Upper lobe of left lung (tissue), 6 donors: ENCODE results near the gene KIF6. TPM values are rescaled to one million over a fixed set of nuclear protein-coding genes. Genes with fewer than 3 reads are reported as not detected.

Experiments used
- ATAC-seq, 2 donors: fragments of 200-7000 bp; cut with Tn5 transposase; one replicate each; pipeline ENCODE4 v1.9.1; 2022; ENCODE audit warnings: mild to moderate bottlenecking in 2 of 2, moderate library complexity in 2 of 2; ENCODE audit not compliant: low FRiP score in 2 of 2
- DNase-seq, 2 donors: peaks; one replicate each; pipeline ENCODE4 v3.0.0-alpha.2; 2019 to 2020
- H3K27ac ChIP-seq, 4 donors: fragments of 200-600 bp; sonication (generic); one replicate each; pipeline ENCODE4 v1.5.1; 2016 to 2019
- H3K27me3 ChIP-seq, 4 donors: fragments of 200-600 bp; sonication (generic); one replicate each; pipeline ENCODE4 v1.5.1; 2017 to 2019
- H3K36me3 ChIP-seq, 4 donors: fragments of 200-600 bp; sonication (generic); one replicate each; pipeline ENCODE4 v1.5.1; 2016 to 2019
- H3K4me1 ChIP-seq, 4 donors: fragments of 200-600 bp; sonication (generic); one replicate each; pipeline ENCODE4 v1.5.1; 2018 to 2019
- H3K4me3 ChIP-seq, 4 donors: fragments of 200-600 bp; sonication (generic); one replicate each; pipeline ENCODE4 v1.5.1; 2017 to 2019; ENCODE audit warnings: mild to moderate bottlenecking in 2 of 4, moderate library complexity in 1 of 4
- H3K9me3 ChIP-seq, 4 donors: fragments of 200-600 bp; sonication (generic); one replicate each; pipeline ENCODE4 v1.5.1; 2018 to 2019
- EP300 ChIP-seq, 4 donors: sonication (generic); formaldehyde crosslinking; IDR thresholded peaks; one replicate each; pipeline ENCODE4 v1.5.1; 2017; ENCODE audit warnings: antibody characterized with exemption in 4 of 4, control low read depth in 2 of 4
- POLR2A ChIP-seq, 4 donors: fragments of 450-650 bp; IDR thresholded peaks; one replicate each; pipeline ENCODE4 v1.5.1; 2016 to 2017; ENCODE audit warnings: antibody characterized with exemption in 4 of 4, mild to moderate bottlenecking in 2 of 4
- POLR2AphosphoS5 ChIP-seq, 2 donors: sonication (generic); formaldehyde crosslinking; IDR thresholded peaks; one replicate each; pipeline ENCODE4 v1.5.1; 2017; ENCODE audit warnings: antibody characterized with exemption in 2 of 2
- WGBS, 2 donors: methylation state at CpG; one replicate each; pipeline ENCODE4 v1.1.5; 2017 to 2018; 5-methylcytosine and 5-hydroxymethylcytosine counted together
- total RNA-seq, 6 donors: library from RNA; depleted of rRNA in 4 of 6; stranded (reverse); fragments of >200 nt in 4 of 6; gene quantifications; one replicate each; pipeline versions ENCODE4 v1.1.0 to v1.2.1, GENCODE V29; 2016 to 2021
- TF ChIP-seq, protein P1 (sequence below), 6 experiments: fragments of 450-650 bp in 4 of 6; fragments of 200-600 bp in 2 of 6; sonication (generic) in 2 of 6; IDR thresholded peaks; one replicate each; pipeline ENCODE4 v1.5.1; 2016 to 2019; ENCODE audit warnings: antibody characterized with exemption in 6 of 6
- donor health status: DM: no; HTN: no; CAD: no; lungs with moderate emphysema.
- donor health status: DM: no; HTN: yes; CAD: no; lungs with severe emphysema.

Gene KIF6
- total RNA-seq, 6 donors from 2014 or later = 0.55 to 7.9 (median 1.5) TPM

DNA sequence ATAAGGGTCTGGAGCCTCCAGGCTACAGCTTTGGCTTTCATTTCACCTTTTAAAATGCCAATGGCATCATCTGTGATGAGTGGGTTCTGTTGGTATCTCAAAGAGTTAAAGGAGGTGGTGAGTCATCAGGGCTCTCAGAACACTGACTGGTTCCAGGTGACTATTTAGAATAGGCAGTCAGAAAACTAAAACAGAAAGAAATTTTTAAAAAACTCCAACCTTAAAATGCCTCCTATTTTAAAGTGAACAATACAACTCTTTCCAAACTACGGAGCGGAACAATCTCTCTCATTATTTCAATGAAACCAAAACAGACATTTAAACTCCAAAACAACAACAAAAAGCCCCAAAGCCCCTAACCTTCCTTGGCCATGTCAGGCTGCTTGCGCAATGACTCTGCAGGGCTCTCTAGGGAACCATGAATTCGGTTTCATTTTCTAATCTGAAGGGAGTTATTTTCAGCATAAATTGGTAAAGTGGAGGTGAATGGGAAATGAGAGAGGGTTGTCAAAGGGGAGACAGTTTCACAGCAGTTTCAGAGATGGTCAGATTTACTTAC, 194.9 kb downstream of the KIF6 start:
- DNase-seq (no peak), ATAC-seq (peak in 1 of 2 donors; percentile 40)
- H3K27ac ChIP-seq = no peak overlapping the region
- TF ChIP-seq POLR2A (IDR thresholded peaks at IDR 0.05) (no peak), EP300 (IDR thresholded peaks at IDR 0.05) (no peak), POLR2AphosphoS5 (IDR thresholded peaks at IDR 0.05) (no peak)
- TF ChIP-seq, protein P1, sequence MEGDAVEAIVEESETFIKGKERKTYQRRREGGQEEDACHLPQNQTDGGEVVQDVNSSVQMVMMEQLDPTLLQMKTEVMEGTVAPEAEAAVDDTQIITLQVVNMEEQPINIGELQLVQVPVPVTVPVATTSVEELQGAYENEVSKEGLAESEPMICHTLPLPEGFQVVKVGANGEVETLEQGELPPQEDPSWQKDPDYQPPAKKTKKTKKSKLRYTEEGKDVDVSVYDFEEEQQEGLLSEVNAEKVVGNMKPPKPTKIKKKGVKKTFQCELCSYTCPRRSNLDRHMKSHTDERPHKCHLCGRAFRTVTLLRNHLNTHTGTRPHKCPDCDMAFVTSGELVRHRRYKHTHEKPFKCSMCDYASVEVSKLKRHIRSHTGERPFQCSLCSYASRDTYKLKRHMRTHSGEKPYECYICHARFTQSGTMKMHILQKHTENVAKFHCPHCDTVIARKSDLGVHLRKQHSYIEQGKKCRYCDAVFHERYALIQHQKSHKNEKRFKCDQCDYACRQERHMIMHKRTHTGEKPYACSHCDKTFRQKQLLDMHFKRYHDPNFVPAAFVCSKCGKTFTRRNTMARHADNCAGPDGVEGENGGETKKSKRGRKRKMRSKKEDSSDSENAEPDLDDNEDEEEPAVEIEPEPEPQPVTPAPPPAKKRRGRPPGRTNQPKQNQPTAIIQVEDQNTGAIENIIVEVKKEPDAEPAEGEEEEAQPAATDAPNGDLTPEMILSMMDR (IDR thresholded peaks at IDR 0.05) = no peak
- H3K9me3 ChIP-seq = no peaks in the 10 kb centered on the region
- 38 to 43% methylated on average over 4 of the region's 4 CpGs for WGBS, 2 donors
- H3K27me3 ChIP-seq = no peaks in the 10 kb centered on the region
- H3K4me1 ChIP-seq = no peaks in the 10 kb centered on the region
- no peak overlapping the region for H3K4me3 ChIP-seq
- H3K36me3 ChIP-seq = no peaks in the 10 kb centered on the region

DNA sequence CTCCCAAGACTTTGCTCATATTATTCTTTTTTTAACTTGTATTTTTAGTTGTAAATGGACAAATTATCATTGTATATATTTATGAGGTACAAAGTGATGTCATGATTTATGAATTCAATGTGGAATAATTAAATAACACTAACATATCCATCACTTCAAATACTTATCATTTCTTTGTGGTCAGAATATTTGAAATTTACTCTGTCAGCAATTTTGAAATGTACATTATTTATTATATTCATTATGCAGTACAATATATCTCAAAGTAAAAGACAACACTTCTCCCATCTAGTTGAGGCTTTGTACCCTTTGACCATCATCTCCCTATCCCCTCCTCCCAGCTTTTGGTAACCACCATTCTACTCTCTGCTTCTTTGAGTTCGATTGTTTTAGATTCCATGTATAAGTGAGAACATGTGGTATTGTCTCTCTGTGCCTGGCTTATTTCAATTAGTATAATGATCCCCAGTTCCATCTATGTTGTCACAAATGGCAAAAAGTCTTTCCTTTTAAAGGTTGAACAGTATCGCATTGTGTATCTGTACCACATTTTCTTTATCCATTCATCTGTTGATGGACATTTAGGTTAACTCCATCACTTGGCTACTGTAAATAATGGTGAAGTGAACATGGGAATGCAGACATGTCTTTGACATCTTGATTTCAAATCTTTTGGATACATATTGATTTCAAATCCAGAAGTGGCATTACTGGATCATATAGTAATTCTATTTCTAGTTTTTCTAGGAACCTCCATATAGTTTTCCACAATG, 197.2 kb downstream of the KIF6 start:
- DNase-seq = no peak
- 75 to 83% methylated on average over 2 of the region's 2 CpGs for WGBS, 2 donors
- Histone ChIP-seq H3K4me3 (no peak overlapping the region), H3K27ac (no peak overlapping the region), H3K9me3 (no peaks in the 10 kb centered on the region), H3K4me1 (no peaks in the 10 kb centered on the region), H3K36me3 (no peaks in the 10 kb centered on the region), H3K27me3 (no peaks in the 10 kb centered on the region)
- TF ChIP-seq, protein P1 (IDR thresholded peaks at IDR 0.05) = no peak
- no peak for TF ChIP-seq POLR2AphosphoS5 (IDR thresholded peaks at IDR 0.05)
- TF ChIP-seq EP300 (IDR thresholded peaks at IDR 0.05) = no peak
- no peak for TF ChIP-seq POLR2A (IDR thresholded peaks at IDR 0.05)
- no peak for ATAC-seq

GRCh38 chr6:39524007-39524406, 201.2 kb downstream of the KIF6 start:
- ATAC-seq = no peak
- H3K27me3 ChIP-seq = no peaks in the 10 kb centered on the region
- no peak for DNase-seq
- H3K4me3 ChIP-seq = no peak overlapping the region
- 79 to 87% methylated on average over 2 of the region's 2 CpGs for WGBS, 2 donors
- H3K9me3 ChIP-seq = no peaks in the 10 kb centered on the region
- no peaks in the 10 kb centered on the region for H3K36me3 ChIP-seq
- TF ChIP-seq EP300 (IDR thresholded peaks at IDR 0.05) (no peak), POLR2AphosphoS5 (IDR thresholded peaks at IDR 0.05) (no peak), POLR2A (IDR thresholded peaks at IDR 0.05) (no peak)
- TF ChIP-seq, protein P1 (IDR thresholded peaks at IDR 0.05) = no peak
- H3K4me1 ChIP-seq = peaks cover 0 to 13% (median 3%) of the 10 kb centered on the region in 4 donors
- H3K27ac ChIP-seq = no peak overlapping the region

GRCh38 chr6:39521958-39522357, 203.2 kb downstream of the KIF6 start:
- H3K9me3 ChIP-seq = no peaks in the 10 kb centered on the region
- H3K27ac ChIP-seq = no peak overlapping the region
- DNase-seq (no peak), ATAC-seq (no peak)
- no peak overlapping the region for H3K4me3 ChIP-seq
- TF ChIP-seq, protein P1 (IDR thresholded peaks at IDR 0.05) = no peak
- TF ChIP-seq POLR2A (IDR thresholded peaks at IDR 0.05) (no peak), EP300 (IDR thresholded peaks at IDR 0.05) (no peak), POLR2AphosphoS5 (IDR thresholded peaks at IDR 0.05) (no peak)
- peaks cover 0 to 13% (median 5%) of the 10 kb centered on the region in 4 donors for H3K4me1 ChIP-seq
- H3K27me3 ChIP-seq = no peaks in the 10 kb centered on the region
- 19 to 40% methylated on average over 2 of the region's 2 CpGs for WGBS, 2 donors
- H3K36me3 ChIP-seq = no peaks in the 10 kb centered on the region
